Gastrocnemius medialis (tissue), 4 donors: ENCODE results near the gene FRMD3.

ENCODE experiments used
- POLR2A ChIP-seq, 2 donors: fragments of 450-650 bp; IDR thresholded peaks; one replicate each; pipeline ENCODE4 v1.6.1; 2017; ENCODE audit warnings: antibody characterized with exemption in 2 of 2, mild to moderate bottlenecking in 2 of 2, moderate library complexity in 2 of 2
- TF ChIP-seq, protein P1 (sequence below), 5 experiments: fragments of 450-650 bp in 3 of 5; fragments of 200-600 bp in 2 of 5; sonication (generic) in 2 of 5; IDR thresholded peaks in 4 of 5; conservative IDR thresholded peaks in 1 of 5; 1 replicate in 4 of 5; 2 replicates in 1 of 5; pipeline ENCODE4 v1.5.1; 2016 to 2019; ENCODE audit warnings: antibody characterized with exemption in 5 of 5, mild to moderate bottlenecking in 3 of 5, moderate library complexity in 3 of 5

DNA sequence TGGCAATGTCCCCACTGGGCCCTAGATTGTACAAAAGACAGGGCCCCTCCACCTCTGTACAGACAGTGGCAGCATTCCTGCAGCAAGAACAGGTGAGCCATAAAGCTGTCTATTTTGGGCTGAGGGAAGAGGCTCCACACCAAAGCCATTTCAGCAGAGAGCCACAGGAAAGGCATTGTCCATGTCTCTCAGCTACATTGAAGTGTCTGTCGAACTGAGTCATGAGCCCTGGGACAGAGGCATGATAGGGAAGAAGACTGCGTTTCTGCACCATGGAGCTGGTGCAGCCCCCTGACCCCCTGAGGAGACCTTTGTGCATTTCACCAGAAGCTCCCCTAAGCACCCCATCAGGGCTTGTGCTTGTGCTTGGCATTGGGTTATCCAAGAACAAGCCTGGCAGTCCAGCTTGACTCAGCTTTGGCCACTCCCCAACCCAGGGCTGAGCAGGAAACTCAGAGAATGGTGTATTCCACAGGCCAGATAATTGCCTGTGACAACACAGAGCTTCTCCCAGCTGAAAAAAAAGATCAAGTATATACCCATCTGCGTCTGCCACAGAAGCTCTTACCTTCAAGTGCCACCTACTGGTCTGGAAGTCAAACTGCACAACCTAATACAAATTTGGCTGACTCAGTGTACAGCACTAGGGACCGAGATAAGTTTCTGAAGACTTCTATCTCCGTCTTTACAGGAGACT, 5.9 kb upstream of the FRMD3 start:
- TF ChIP-seq, protein P1, sequence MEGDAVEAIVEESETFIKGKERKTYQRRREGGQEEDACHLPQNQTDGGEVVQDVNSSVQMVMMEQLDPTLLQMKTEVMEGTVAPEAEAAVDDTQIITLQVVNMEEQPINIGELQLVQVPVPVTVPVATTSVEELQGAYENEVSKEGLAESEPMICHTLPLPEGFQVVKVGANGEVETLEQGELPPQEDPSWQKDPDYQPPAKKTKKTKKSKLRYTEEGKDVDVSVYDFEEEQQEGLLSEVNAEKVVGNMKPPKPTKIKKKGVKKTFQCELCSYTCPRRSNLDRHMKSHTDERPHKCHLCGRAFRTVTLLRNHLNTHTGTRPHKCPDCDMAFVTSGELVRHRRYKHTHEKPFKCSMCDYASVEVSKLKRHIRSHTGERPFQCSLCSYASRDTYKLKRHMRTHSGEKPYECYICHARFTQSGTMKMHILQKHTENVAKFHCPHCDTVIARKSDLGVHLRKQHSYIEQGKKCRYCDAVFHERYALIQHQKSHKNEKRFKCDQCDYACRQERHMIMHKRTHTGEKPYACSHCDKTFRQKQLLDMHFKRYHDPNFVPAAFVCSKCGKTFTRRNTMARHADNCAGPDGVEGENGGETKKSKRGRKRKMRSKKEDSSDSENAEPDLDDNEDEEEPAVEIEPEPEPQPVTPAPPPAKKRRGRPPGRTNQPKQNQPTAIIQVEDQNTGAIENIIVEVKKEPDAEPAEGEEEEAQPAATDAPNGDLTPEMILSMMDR (IDR thresholded peaks at IDR 0.05 in 4 of 5, conservative IDR thresholded peaks at IDR 0.05 in 1 of 5) = peak; percentile 61 to 79 (median 73)
- TF ChIP-seq POLR2A (IDR thresholded peaks at IDR 0.05) = no peak
